NCI-H226 (cell line): ENCODE data around the gene SUCLG2.
A peak's percentile ranks its signal among the peaks of the same experiment; 100 is the strongest.
"Not testable (repeated sequence)": the region's sequence is repeated elsewhere in the genome, so short reads cannot be mapped to it uniquely, and the experiment has no call there.

Experiments
- DNase-seq: peaks from one replicate; pipeline ENCODE4 v3.0.0-alpha.2; 2015

The SUCLG2 gene

DNA sequence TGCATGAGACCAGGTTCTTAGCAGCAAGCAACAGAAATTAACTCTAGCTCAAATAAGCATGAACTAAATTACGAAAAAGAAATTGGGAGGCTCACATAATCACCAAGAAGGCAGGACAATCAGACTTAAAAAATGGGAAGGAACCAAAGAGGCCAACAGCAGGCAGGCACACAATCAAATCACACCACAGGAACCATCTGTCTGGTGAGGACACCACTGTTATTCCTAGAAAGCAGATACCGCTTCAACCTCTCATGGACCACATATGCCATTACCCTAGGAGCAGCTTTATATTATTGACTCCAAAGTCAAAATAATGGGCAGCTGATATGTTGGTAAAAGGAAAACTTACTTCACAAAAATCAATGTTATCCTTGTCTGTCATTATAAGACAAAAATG is 51.6 kb downstream of the SUCLG2 start:
- no peak for DNase-seq

DNA sequence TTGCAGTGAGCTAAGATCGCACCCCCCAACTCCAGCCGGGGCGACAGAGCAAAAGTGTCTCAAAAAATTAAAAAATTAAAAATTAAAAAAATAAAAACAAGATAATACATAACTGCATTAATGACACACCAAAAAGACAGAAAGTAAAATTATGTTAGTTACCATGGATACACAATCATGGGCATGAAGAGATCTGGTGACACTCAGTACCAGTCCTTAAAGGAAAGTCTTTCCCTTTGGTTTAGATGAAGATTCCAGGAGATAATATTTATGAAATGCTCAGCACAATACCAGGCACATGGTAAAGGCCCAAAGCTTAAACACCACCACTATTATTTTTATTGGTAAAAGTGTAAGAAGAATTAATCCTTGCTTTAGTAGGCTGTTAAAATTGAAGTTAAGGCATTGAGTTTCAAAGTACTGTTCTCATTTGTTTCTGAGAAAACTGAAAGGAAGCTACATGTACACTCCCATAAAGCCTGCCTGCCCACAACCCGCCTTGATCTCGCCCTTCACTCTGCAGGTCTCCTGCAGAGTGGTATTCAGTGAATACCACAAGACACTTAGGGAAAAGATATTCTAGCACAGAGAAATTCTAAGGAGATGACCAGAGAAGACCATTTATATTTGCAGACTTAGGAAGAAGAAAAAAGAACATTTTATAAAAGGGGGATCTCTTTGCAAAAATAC is 52.3 kb downstream of the SUCLG2 start:
- DNase-seq, result peak; percentile 1

DNA sequence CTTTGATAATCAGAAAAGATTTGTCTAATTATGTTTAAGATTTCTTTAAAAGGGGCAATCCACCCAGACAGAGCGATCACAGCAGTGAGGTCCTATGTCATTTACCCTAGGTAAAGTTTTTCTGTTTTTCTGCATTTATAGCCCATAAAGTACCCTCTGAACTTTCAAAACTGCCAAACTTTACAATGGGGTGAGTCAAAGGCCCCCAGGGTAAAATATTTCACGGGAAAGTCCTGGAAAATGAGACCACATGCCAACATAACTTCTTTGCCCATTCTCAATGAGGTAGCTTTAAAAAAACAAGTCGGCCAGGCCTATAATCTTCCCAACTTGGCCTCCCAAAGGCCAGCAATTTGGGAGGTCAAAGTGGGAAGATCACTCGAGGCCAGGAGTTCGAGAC is 53.0 kb downstream of the SUCLG2 start:
- no peak for DNase-seq

DNA sequence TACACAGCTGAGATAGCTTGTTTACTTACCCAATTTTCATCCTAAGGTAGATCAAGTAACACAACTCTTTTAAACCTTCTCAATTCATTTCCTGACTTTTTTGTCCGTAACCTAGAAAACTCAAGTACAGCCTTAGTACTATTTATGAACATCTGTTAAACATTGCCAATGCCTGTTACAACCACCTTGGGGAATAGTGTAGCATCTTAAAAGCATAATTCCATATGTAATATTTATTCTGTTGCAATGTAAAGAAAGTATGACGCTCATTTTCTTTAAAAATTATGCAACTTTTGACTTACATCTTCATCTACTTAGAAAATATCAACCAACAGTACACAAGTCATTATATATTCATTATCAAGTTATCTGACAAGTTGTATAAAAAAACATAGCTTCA is 54.6 kb downstream of the SUCLG2 start:
- DNase-seq, result no peak

DNA sequence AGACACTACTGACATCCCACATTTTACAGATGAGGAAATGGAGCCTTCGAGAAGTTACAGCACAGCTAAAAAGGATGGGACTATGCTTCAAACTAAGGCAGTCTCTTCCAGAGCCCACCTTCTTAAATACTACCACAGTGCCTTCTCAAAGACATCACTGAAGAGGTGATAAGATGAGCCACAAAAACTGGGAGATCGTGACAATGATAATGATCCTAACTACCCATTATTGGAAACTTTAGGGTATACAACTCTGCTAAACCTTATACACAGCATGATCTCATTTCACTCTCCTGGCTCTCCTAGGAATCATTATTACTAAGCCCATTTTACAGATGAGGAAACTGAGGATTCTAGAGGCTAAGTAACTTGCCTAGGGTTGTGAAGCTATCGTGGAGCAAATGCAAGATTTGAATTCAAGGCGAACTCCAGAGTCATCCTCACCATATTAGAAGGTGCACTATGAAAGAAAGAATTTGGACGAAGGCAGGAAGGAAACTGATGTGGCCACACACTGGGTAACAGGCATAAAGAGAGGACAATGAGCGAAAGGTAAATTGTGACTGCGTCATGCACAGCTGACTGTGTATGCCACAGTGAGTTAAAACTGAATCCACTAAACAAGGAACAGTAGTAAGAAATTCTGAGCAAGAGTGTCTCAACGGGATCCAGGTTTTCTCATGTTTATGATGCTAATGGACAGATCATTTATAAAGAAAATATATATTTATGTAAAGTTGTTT is 55.4 kb downstream of the SUCLG2 start:
- DNase-seq, result no peak

DNA sequence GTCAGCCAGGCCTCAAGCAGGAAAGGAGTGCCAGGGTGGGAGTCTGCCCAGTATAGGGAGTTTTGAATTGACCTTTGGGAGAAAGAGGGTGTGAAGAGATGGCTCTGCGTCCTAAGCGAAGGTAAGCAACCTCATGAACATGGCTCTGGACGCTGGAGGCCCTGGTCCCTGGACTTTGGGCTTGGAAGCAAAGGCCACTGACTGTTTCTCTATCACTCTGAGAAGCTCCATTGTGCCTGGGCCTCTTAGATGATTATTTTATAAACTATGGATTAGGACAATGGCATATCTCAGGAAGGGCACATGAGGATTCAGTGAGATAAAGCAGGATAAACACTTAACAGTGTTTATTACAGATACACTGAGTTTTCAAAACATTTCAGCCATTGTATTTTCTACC is 59.0 kb downstream of the SUCLG2 start:
- DNase-seq, result no peak

GRCh38 chr3:67593761-67594234 is 60.6 kb downstream of the SUCLG2 start:
- DNase-seq, result no peak

GRCh38 chr3:67592057-67592456 is 62.4 kb downstream of the SUCLG2 start:
- DNase-seq, result no peak

GRCh38 chr3:67587811-67588210 is 66.6 kb downstream of the SUCLG2 start:
- no peak for DNase-seq

DNA sequence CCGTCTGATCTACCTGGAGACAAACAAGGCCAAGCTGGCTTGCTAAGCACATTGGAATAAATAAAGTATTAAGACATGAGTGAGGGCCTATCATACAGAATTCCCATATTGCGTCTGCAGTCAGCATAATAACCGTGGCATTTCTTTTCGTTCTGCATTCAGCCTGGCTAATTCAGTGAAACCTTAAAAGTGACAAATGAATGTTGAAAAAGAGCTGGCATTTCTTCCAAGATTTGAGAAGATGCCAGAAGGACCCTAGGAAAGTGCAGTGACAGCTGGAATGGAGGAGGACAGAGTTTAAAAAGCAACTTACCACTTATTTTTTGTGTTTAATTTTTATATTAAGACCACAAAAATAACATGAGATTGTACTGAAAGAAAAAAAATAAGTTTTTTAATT is 67.1 kb downstream of the SUCLG2 start:
- DNase-seq, result no peak

DNA sequence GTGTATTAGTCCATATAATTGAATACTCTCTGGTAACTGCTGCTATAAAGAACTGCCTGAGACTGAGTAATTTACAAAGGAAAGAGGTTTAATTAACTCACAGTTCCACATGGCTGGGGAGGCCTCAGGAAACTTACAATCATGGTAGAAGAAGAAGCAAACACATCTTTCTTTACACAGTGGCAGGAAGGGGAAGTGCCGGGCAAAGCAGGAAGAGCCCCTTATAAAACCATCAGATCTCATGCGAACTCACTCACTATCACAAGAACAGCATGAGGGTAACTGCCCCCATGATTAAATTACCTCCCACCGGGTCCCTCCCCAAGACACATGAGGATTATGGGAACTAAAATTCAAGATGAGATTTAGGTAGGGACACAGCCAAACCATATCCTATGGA is 69.8 kb downstream of the SUCLG2 start:
- DNase-seq, result not testable (repeated sequence)

GRCh38 chr3:67580430-67581000 is 73.9 kb downstream of the SUCLG2 start:
- no peak for DNase-seq

DNA sequence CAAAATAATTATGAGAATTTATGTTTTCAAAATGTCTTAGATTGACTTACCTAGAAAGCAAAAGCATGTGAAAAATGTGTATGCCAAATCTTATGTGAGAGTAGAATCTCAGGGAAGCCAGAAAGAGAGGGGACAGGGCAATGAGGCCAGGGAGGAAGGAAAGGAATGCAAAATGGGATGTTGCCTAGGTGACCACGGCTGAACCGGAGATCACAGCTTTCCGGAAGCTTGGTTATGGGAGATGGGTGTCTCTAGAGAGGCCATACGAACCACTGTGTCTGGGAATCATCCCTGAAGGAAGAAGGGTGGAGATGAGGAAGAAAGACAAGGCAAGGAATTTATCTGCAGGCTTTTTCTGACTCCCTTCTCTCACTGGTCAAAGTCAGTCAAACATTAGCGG is 76.0 kb downstream of the SUCLG2 start:
- no peak for DNase-seq

- DNase-seq, result no peak
Measured at GRCh38 chr3:67576441-67576840, 78.0 kb downstream of the SUCLG2 start.

- no peak for DNase-seq
Measured at GRCh38 chr3:67569324-67569723, 85.1 kb downstream of the SUCLG2 start.

GRCh38 chr3:67567893-67568292 is 86.5 kb downstream of the SUCLG2 start:
- no peak for DNase-seq

- DNase-seq, result no peak
Measured at GRCh38 chr3:67564973-67565372, 89.4 kb downstream of the SUCLG2 start.

DNA sequence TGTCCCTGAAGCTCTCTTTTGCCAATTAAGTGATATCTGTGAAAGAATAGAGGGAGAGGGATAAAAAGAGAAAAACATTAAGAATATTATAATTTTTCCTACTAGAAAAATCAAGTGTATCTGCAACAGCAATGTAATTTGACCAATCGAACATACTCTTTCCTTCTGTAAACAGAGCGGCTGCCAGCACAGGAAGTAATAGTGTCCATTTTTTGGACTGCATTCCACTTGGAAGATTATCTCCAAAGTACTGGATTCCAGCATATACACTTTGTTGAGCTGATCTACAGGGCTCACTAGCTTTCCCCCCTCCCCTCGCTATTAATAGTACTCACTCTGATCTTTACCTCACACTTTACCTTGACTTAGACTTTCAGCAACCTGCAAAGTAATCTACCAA is 90.4 kb downstream of the SUCLG2 start:
- DNase-seq, result no peak

- no peak for DNase-seq
Measured at GRCh38 chr3:67561667-67562394, 92.6 kb downstream of the SUCLG2 start.

- no peak for DNase-seq
Measured at GRCh38 chr3:67561266-67561665, 93.1 kb downstream of the SUCLG2 start.

DNA sequence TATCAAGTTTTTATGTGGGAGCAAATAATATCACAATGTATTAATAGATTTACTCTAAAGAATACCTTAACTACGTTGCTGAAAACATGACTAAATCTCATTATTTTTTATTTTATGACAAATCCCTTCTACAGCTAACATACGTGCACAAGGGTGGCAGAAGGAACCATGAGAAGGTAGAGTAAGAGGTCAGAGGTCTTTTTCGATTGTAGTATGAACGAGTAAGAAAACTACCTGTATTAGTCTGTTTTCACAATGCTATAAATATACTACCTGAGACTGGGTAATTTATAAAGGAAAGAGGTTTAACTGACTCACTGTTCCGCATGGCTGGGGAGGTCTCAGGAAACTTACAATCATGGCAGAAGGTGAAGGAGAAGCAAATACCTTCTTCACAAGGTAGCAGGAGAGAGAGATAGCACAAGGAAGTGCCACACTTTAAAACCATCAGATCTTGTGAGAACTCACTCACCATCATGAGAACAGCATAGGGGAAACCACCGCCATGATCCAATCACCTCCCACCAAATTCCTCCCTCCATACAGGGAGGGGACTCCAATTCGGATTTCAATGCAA is 95.3 kb downstream of the SUCLG2 start:
- DNase-seq, result no peak

DNA sequence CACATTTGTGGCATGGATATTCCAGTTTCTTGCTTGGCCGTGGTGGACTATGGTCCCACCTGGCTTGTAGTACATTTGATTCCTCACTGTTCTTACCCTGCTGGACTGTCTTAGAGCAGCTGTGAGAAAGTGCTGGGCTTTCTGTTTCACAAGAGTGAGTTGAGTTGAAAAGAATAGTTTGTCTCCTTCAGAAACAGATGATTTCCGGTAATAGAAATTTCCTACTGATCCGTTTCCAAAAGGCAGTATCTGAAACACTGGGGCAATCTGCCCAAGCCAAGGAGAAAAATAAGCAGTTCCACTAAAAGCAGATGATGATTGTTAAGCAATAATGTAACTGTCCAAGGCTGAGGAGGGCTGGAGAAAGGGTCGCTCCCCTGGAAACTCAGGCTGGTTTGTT is 96.0 kb downstream of the SUCLG2 start:
- DNase-seq, result no peak

GRCh38 chr3:67557848-67558355 is 96.5 kb downstream of the SUCLG2 start:
- DNase-seq, result no peak
